HepG2 (cell line): ENCODE measurements around the gene INO80B. TPM values are rescaled to one million over a fixed set of nuclear protein-coding genes. Genes with fewer than 3 reads are reported as not detected.
A peak's percentile ranks its signal among the peaks of the same experiment; 100 is the strongest.

Source experiments
- AKNA ChIP-seq: sonication (generic); formaldehyde crosslinking; IDR thresholded peaks from 2 replicates; pipeline ENCODE4 v1.4.0; 2020; ENCODE audit warnings: missing genetic modification reagents, borderline replicate concordance
- GZF1 ChIP-seq: sonication (generic); formaldehyde crosslinking; IDR thresholded peaks from 2 replicates; pipeline ENCODE4 v1.5.1; 2020; ENCODE audit warnings: mild to moderate bottlenecking, missing genetic modification reagents
- HMGXB4 ChIP-seq, 2 experiments: sonication (generic) in 1 of 2; formaldehyde crosslinking in 1 of 2; IDR thresholded peaks; 2 replicates each; pipeline versions ENCODE4 v1.4.0 to v1.6.1; 2018 to 2020; ENCODE audit warnings: missing genetic modification reagents in 2 of 2, borderline replicate concordance in 1 of 2, low read depth in 1 of 2, mild to moderate bottlenecking in 1 of 2, missing biosample characterization in 1 of 2
- NFIB ChIP-seq: sonication (generic); formaldehyde crosslinking; IDR thresholded peaks from 2 replicates; pipeline ENCODE4 v1.9.0; 2021; ENCODE audit warnings: missing genetic modification reagents, mild to moderate bottlenecking, borderline replicate concordance
- NKX3-1 ChIP-seq: sonication (generic); formaldehyde crosslinking; IDR thresholded peaks from 2 replicates; pipeline ENCODE4 v1.5.0; 2020; ENCODE audit warnings: missing genetic modification reagents
- PBX3 ChIP-seq: sonication (generic); formaldehyde crosslinking; IDR thresholded peaks from 2 replicates; pipeline ENCODE4 v1.8.1; 2023; ENCODE audit warnings: missing genetic modification reagents, inconsistent platforms, borderline replicate concordance
- SMYD3 ChIP-seq: sonication (generic); formaldehyde crosslinking; IDR thresholded peaks from 2 replicates; pipeline ENCODE4 v1.8.1; 2023; ENCODE audit warnings: mild to moderate bottlenecking, missing genetic modification reagents
- TBP ChIP-seq: sonication (generic); formaldehyde crosslinking; IDR thresholded peaks from 2 replicates; pipeline ENCODE4 v1.5.0; 2020; ENCODE audit warnings: missing genetic modification reagents
- TEF ChIP-seq: sonication (generic); formaldehyde crosslinking; IDR thresholded peaks from 2 replicates; pipeline ENCODE4 v1.5.0; 2020; ENCODE audit warnings: missing genetic modification reagents
- TSC22D2 ChIP-seq: sonication (generic); formaldehyde crosslinking; IDR thresholded peaks from 2 replicates; pipeline ENCODE4 v1.5.1; 2020; ENCODE audit warnings: missing genetic modification reagents, mild to moderate bottlenecking, borderline replicate concordance
- ZFP36L1 ChIP-seq: sonication (generic); formaldehyde crosslinking; IDR thresholded peaks from 2 replicates; pipeline ENCODE4 v1.8.0; 2022; ENCODE audit warnings: mild to moderate bottlenecking, missing genetic modification reagents, moderate library complexity
- ZFY ChIP-seq: sonication (generic); formaldehyde crosslinking; IDR thresholded peaks from 2 replicates; pipeline ENCODE4 v1.4.0; 2020; ENCODE audit warnings: missing genetic modification reagents
- ZNF510 ChIP-seq: sonication (generic); formaldehyde crosslinking; IDR thresholded peaks from 2 replicates; pipeline ENCODE4 v1.4.0; 2020; ENCODE audit warnings: low read depth, mild to moderate bottlenecking, missing genetic modification reagents
- ZNF512 ChIP-seq: sonication (generic); formaldehyde crosslinking; IDR thresholded peaks from 2 replicates; pipeline ENCODE4 v1.4.0; 2020; ENCODE audit warnings: mild to moderate bottlenecking, missing genetic modification reagents
- ZNF614 ChIP-seq: IDR thresholded peaks from 2 replicates; pipeline ENCODE4 v1.6.1; 2018; ENCODE audit warnings: missing biosample characterization, missing genetic modification reagents, inconsistent platforms, borderline replicate concordance
- ZNF83 ChIP-seq: sonication (generic); formaldehyde crosslinking; IDR thresholded peaks from 2 replicates; pipeline ENCODE4 v1.4.0; 2020; ENCODE audit warnings: missing genetic modification reagents, mild to moderate bottlenecking, borderline replicate concordance
- ZSCAN31 ChIP-seq: sonication (generic); formaldehyde crosslinking; IDR thresholded peaks from 2 replicates; pipeline ENCODE4 v1.5.0; 2020; ENCODE audit warnings: low read depth, mild to moderate bottlenecking, missing genetic modification reagents
- polyA plus RNA-seq, 8 experiments: library from polyadenylated mRNA; depleted of rRNA in 3 of 8; stranded (reverse) in 7 of 8; unstranded in 1 of 8; fragments of >200 nt; fragmentation: Illumina TruSeq in 4 of 8; extraction: Trizol in 4 of 8; gene quantifications; 2 replicates each; pipeline versions ENCODE4 v1.2.1 to v1.2.3, GENCODE V29; 2011 to 2016; ENCODE audit warnings: low read depth in 4 of 8, missing spikeins in 1 of 8, mixed read lengths in 1 of 8; ENCODE audit not compliant: insufficient read depth in 1 of 8
- total RNA-seq, 5 experiments: library from RNA; depleted of rRNA; stranded (reverse); fragments of >200 nt; fragmentation: Illumina TruSeq; extraction: Trizol; gene quantifications; 2 replicates each; pipeline ENCODE4 v1.2.3, GENCODE V29; 2016; ENCODE audit warnings: low read depth in 1 of 5

INO80B gene
- total and polyA plus RNA-seq, 2 of the 13 experiments (the other 11 are each of a cell fraction or from before 2014, with no cell fraction given), result 6.2 to 14.5 TPM

DNA sequence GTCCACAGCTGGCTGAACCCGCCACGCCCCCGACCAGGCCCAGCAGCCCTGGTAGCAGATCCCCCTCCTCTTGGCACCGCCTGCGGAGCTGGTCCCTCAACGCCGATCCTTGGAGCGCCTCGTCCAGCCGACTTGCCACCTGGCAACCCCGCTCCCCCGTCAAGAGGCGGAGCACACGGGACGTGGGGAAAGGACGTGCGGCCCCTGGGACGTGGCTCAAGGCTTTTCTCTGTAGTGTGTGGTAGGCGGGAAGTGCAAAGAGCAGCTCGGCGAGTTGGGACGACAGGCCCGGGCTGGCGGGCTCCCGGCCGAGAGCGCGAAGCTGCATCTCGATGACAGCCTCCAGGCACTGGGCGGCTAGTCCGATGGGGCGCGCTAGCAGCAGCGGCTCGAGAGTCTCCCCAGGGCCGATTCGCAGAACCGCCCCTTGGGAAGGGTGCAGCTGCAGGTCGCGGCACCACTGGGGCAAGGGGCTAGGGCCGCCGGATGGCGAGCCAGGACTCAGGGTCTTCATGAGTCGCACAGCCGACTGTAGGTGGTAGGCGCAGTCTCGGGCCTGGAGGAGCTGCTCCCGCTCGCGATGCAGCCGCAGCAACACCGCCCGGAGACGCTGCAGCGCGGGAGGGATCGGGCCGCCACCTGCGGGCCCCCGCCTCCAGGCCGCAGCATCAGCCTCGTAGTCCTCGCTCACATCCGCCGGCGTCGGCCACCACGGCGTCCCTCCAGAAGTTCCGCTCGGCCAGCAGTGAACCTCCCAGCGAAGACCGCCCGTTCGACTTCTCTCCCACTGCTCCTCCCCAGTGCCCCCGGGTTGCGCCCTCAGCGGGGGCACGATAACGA lies 27.3 kb downstream of the INO80B start (continued):
- TF ChIP-seq AKNA (CRISPR knock-in tag) (0 out of 2 replicates have a peak, but pooled peaks have one; percentile 5), ZFY (CRISPR knock-in tag) (peak; percentile 91), TBP (CRISPR knock-in tag) (0 out of 2 replicates have a peak, but pooled peaks have one; percentile 22), NKX3-1 (no peak; the same call in 1 of the 2 replicates), NFIB (0 out of 2 replicates have a peak, but pooled peaks have one; percentile 75), TEF (0 out of 2 replicates have a peak, but pooled peaks have one; percentile 61), ZNF83 (CRISPR knock-in tag) (no peak), GZF1 (CRISPR knock-in tag) (peak; percentile 79; the same call in 1 of the 2 replicates), ZNF510 (CRISPR knock-in tag) (no peak), ZNF512 (CRISPR knock-in tag) (no peak), ZSCAN31 (CRISPR knock-in tag) (no peak; the same call in none of the 2 replicates), ZFP36L1 (CRISPR knock-in tag) (no peak; the same call in 1 of the 2 replicates), PBX3 (CRISPR knock-in tag) (no peak), TSC22D2 (no peak; the same call in 1 of the 2 replicates), HMGXB4 (CRISPR knock-in tag; IDR thresholded peaks at IDR 0.05; ENCODE audit: borderline replicate concordance in 1 of 2, low read depth in 1 of 2) (no peak), SMYD3 (peak; percentile 61), ZNF614 (CRISPR knock-in tag) (peak; percentile 17; the same call in 1 of the 2 replicates)
